Mucosa of descending colon (tissue), 3 donors: ENCODE measurements around the gene ERBB2. TPM values are rescaled to one million over a fixed set of nuclear protein-coding genes. Genes with fewer than 3 reads are reported as not detected.
"Not testable (repeated sequence)": the region's sequence is repeated elsewhere in the genome, so short reads cannot be mapped to it uniquely, and the experiment has no call there.

Experiments
- ATAC-seq: fragments of 200-7000 bp; cut with Tn5 transposase; one replicate; pipeline ENCODE4 v1.9.1; 2020; ENCODE audit warnings: mild to moderate bottlenecking, moderate library complexity
- DNase-seq, 3 donors: peaks; one replicate each; pipeline ENCODE4 v3.0.0-alpha.2; 2020
- H3K36me3 ChIP-seq: fragments of 200-600 bp; one replicate; pipeline ENCODE4 v1.8.0; 2021; ENCODE audit warnings: low read depth, mild to moderate bottlenecking
- H3K4me1 ChIP-seq: fragments of 200-600 bp; one replicate; pipeline ENCODE4 v1.8.0; 2021; ENCODE audit warnings: low read depth, mild to moderate bottlenecking
- H3K4me3 ChIP-seq: fragments of 200-600 bp; one replicate; pipeline ENCODE4 v1.8.0; 2021; ENCODE audit warnings: mild to moderate bottlenecking
- H3K9me3 ChIP-seq: fragments of 200-600 bp; one replicate; pipeline ENCODE4 v1.8.0; 2021; ENCODE audit warnings: mild to moderate bottlenecking
- intact Hi-C, 2 donors: fragments of 100-400 bp; cut with DNase I in 1 of 2; cut with micrococcal nuclease in 1 of 2; formaldehyde crosslinking; loops; one replicate each; pipeline versions ENCODE4 v1.11.0 to v1.11.1; 2022; cut with DNase I, micrococcal nuclease
- total RNA-seq, 3 donors: library from RNA; stranded (reverse); fragmentation: NEBNext Ultra II Directional in 2 of 3; extraction: Animal tissue kit (Norgen Biotek cat#: 25700) in 2 of 3; gene quantifications; one replicate each; pipeline versions ENCODE4 v1.2.1 to v1.2.4, GENCODE V29; 2021 to 2023
- TF ChIP-seq, protein P1 (sequence below): fragments of 200-600 bp; IDR thresholded peaks from one replicate; pipeline ENCODE4 v1.8.0; 2022; ENCODE audit warnings: antibody characterized with exemption, mild to moderate bottlenecking
- donor health status: DM: no; HTN: no; CAD: no; lungs with moderate emphysema.
- donor health status: DM: no; HTN: no; CAD: no.
- donor health status: DM: no; HTN: yes; CAD: no.

ERBB2 gene
- total RNA-seq, 3 donors from 2014 or later, result 104 to 284 (median 161) TPM

DNA sequence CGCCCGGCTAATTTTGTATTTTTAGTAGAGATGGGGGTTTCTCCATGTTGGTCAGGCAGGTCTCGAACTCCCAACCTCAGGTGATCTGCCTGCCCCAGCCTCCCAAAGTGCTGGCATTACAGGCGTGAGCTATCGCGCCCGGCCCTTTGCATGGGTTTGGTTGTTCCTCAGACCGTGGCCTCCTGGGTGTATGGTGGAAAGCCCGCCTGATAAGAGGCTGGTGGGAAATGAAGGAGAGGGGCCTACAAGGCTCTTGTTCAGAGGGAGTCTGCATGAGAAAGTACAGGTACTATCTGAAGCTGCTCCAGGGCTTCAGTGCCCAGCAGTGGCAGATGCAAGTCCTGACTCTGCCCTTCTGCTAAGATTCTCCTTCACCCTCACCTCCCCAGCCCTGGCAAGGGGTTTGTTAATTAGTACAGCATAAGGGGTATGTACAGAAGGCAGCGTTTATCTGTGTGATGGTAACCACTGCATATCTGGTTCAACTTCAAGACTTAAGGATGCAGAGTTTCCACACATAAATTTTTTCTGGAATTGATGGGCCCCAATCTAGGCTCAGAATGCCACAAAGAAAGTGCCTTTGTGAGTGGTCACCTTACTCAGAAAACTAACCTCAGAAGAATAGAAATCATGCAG, 62.1 kb downstream of the ERBB2 start:
- no peak for DNase-seq
- no peak for ATAC-seq
- TF ChIP-seq, protein P1, sequence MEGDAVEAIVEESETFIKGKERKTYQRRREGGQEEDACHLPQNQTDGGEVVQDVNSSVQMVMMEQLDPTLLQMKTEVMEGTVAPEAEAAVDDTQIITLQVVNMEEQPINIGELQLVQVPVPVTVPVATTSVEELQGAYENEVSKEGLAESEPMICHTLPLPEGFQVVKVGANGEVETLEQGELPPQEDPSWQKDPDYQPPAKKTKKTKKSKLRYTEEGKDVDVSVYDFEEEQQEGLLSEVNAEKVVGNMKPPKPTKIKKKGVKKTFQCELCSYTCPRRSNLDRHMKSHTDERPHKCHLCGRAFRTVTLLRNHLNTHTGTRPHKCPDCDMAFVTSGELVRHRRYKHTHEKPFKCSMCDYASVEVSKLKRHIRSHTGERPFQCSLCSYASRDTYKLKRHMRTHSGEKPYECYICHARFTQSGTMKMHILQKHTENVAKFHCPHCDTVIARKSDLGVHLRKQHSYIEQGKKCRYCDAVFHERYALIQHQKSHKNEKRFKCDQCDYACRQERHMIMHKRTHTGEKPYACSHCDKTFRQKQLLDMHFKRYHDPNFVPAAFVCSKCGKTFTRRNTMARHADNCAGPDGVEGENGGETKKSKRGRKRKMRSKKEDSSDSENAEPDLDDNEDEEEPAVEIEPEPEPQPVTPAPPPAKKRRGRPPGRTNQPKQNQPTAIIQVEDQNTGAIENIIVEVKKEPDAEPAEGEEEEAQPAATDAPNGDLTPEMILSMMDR, result no peak
- Histone ChIP-seq H3K4me3 (no peak overlapping the region), H3K9me3 (no peaks in the 10 kb centered on the region), H3K4me1 (no peaks in the 10 kb centered on the region), H3K36me3 (no peaks in the 10 kb centered on the region)
- intact Hi-C loops, result no loop called here

DNA sequence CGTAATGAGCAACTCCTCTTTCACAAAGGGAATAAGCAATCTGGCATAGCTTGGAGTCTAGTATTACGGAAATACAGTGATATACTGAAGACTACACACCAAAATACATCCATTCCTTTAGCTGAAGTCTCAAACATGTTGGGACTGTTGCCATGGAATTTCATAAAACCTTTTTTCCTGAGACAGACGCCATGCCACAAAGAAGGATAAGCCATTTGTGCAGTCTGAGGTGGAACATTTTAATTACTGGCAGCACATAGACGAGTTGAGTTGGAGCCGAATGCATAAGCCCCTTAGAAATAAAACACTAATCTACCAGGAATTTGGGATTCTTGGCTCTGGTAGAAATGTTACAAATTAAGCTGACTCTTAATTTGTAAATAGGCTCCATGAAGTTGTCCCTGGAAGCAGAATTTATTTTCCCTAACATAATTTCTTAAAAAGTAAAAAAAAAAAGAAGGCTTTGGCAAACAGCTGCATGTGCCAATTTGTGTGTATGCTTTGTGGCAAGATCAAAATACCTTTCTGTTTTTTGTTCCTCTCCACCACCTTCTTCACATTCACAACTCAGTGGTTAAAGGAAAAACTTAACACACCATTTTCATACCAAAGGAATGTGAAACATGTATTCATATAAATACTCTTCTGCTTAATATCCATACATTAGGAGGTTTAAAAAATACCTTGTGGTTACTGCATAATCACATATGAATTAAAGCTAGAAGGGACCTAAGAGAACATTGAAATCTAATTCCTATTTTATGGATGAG, 63.4 kb downstream of the ERBB2 start:
- TF ChIP-seq, protein P1, result no peak
- H3K4me1 ChIP-seq, result no peaks in the 10 kb centered on the region
- H3K9me3 ChIP-seq, result no peaks in the 10 kb centered on the region
- H3K4me3 ChIP-seq, result no peak overlapping the region
- ATAC-seq (no peak), DNase-seq (no peak)
- intact Hi-C loops, result no loop called here
- no peaks in the 10 kb centered on the region for H3K36me3 ChIP-seq

DNA sequence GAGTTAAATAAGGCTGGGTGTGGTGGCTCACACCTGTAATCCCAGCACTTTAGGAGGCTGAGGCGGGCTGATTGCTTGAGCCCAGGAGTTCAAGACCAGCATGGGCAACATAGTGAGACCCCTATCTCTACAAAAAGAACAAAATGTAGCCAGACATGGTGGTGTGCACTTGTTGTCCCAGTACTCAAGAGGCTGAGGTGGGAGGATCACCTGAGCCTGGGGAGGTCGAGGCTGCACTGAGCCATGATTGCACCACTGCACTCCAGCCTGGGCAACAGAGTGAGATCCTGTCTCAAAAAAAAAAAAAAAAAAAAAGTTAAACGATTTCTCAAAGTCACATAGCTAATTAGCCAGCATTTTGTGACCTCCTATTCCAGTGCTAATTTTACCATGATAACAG, 64.3 kb downstream of the ERBB2 start:
- ATAC-seq, H3K4me3 ChIP-seq, DNase-seq, H3K4me1 ChIP-seq, H3K9me3 ChIP-seq, H3K36me3 ChIP-seq, intact Hi-C loops: not testable (repeated sequence)

DNA sequence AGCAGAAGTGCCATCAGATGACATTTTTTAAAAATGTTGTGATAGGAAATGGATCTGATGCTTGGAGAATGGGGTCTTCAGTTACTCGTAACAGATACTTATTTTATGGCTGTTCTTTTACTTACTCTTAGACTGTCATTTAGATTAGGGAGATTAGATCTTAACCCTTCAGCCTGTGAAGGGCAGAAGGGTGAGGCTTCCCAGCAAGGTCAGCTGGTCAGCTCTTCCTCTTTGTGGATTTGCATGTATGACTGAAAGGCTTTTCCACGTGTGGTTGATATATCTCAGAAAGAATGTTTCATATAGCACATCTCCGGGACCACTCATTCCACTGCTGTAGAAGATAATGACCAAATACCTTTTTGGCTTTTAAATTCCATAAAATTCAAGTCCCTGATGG, 65.3 kb downstream of the ERBB2 start:
- TF ChIP-seq, protein P1, result no peak
- intact Hi-C loops, result no loop called here
- H3K4me1 ChIP-seq, result no peaks in the 10 kb centered on the region
- H3K9me3 ChIP-seq, result no peaks in the 10 kb centered on the region
- ATAC-seq, result no peak
- no peaks in the 10 kb centered on the region for H3K36me3 ChIP-seq
- no peak overlapping the region for H3K4me3 ChIP-seq
- DNase-seq, result no peak

DNA sequence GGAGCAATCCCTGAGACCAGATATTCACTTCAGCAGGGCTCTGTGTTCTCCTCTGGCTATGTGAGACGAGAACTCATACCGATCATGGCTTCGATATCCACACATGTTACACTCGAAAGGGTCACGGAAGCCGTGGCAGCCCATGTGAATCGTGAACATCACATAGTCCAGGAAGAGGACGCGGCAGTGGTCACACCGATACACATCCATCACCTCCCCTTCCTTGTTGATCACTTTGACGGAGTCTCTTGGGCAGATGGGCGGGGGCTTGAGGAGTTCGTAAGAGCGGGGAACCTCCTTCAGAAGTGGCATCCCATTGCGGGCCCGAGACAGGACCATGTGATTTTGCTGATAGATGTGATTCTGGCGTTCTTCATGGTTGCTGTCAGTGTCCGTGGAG, 65.9 kb downstream of the ERBB2 start:
- intact Hi-C loops, result no loop called here
- Histone ChIP-seq H3K4me1 (no peaks in the 10 kb centered on the region), H3K36me3 (no peaks in the 10 kb centered on the region), H3K9me3 (no peaks in the 10 kb centered on the region), H3K4me3 (no peak overlapping the region)
- DNase-seq (no peak), ATAC-seq (no peak)
- TF ChIP-seq, protein P1, result no peak

DNA sequence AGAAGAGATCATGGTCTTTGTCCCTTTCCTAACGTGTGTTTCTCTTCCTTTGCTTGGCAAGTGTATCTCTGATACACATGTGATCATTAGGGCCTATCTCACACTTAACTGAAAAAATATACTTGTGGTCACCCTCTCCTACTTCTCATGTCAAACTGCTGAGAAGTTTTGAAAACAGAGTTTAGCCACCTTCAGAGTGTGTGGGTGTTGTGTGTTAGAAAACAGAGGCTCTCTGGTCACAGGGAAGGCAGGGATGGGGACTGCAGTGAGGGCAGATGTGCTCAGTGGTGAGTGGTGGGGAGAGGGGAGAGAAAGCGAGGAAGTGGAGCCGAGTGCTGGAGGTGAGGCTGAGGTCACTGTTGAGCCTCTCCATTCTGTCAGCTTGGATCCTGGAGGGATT, 67.3 kb downstream of the ERBB2 start:
- no peak for DNase-seq
- Histone ChIP-seq H3K9me3 (no peaks in the 10 kb centered on the region), H3K4me3 (no peak overlapping the region), H3K36me3 (no peaks in the 10 kb centered on the region), H3K4me1 (no peaks in the 10 kb centered on the region)
- intact Hi-C loops, result no loop called here
- TF ChIP-seq, protein P1, result no peak
- ATAC-seq, result no peak
